KOPT-K1 (cell line): ENCODE results near the gene COMMD1.
"Not testable (repeated sequence)": the region's sequence is repeated elsewhere in the genome, so short reads cannot be mapped to it uniquely, and the experiment has no call there.

Source experiments
- H3K27ac ChIP-seq: fragments of 200-600 bp; sonication (generic); 2 replicates; pipeline ENCODE4 v1.5.1; 2016; ENCODE audit warnings: antibody characterized with exemption, mild to moderate bottlenecking, low read depth, low read length; ENCODE audit not compliant: poor library complexity, severe bottlenecking
- H3K36me3 ChIP-seq: fragments of 200-600 bp; sonication (generic); 2 replicates; pipeline ENCODE4 v1.5.1; 2017; ENCODE audit warnings: antibody characterized with exemption, mild to moderate bottlenecking, low read length, moderate library complexity; ENCODE audit not compliant: insufficient read depth
- H3K9me3 ChIP-seq: fragments of 200-600 bp; sonication (generic); 2 replicates; pipeline ENCODE4 v1.5.1; 2017; ENCODE audit warnings: antibody characterized with exemption, low read length, mild to moderate bottlenecking; ENCODE audit not compliant: insufficient read depth, poor library complexity, severe bottlenecking

Gene COMMD1

DNA sequence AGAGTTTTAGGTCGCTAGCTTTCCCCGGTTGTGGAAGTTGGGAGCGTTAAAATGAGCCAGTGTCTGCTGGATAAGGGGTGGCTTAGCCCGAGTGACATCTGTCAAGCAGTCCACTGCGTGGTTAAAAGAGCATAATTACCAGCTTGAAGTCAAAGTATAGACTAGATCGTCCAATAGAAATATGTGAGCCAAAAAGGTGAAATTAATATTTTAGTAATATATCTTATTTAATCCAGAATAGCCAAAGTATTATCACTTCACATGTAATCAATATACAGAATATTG, 654 bp downstream of the COMMD1 start:
- H3K36me3 ChIP-seq, result no peaks in the 10 kb centered on the region
- H3K27ac ChIP-seq, result peak overlapping the region; percentile 57
- H3K9me3 ChIP-seq, result no peaks in the 10 kb centered on the region

DNA sequence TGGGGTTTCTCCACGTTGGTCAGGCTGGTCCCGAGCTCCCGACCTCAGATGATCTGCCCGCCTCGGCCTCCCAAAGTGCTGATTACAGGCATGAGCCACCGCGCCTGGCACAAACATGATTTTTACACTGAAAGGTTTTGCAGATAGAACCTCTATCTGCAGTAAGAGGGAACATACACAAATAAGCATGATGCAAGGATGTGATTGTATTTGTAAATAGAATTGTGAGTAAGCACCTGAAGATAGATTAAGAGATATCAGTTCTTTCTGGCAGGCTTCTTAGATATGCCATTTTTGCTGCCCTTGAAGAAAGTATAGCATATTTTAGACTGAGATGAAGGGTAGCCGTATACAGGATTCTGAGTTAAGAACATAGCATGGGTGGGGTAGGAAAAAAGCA, 3.6 kb downstream of the COMMD1 start:
- no peak overlapping the region for H3K27ac ChIP-seq
- H3K9me3 ChIP-seq, result no peaks in the 10 kb centered on the region
- no peaks in the 10 kb centered on the region for H3K36me3 ChIP-seq

DNA sequence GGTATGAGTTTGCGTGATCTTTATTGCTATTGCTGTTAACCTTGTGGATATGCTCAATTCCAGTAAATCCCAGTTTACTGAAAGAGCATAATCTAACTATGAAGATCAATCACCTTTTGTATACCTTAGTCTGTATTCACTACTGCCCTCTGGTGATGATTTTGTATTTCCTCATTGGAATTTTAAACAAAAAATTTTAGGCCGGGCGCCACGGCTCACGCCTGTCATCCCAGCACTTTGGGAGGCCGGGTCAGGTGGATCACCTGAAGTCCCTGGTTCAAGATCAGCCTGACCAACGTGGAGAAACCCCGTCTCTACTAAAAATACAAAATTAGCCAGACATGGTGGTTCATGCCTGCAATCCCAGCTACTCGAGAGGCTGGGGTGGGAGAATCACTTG, 5.1 kb downstream of the COMMD1 start:
- H3K9me3 ChIP-seq, result no peaks in the 10 kb centered on the region

DNA sequence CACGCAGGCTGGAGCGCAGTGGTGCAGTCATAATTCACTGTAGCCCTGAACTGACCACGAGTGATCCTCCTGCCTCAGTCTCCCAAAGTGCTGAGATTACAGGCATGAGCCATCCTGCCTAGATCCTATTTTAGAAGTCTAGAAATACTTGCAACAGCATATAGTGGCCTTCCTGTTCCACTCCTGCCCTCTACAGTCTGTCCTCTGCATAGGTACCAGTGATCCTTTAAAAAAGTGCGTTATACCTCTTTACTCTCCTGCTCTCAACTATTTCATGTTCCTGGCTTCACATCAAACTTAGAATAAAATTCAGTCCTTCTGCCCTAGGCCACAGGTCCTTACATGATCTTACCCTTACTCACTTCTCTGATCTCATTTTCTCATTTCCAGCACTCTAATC, 6.0 kb downstream of the COMMD1 start:
- H3K27ac ChIP-seq, result no peak overlapping the region
- H3K9me3 ChIP-seq, result no peaks in the 10 kb centered on the region
- H3K36me3 ChIP-seq, result no peaks in the 10 kb centered on the region

More for the DNA sequence above, 5.1 kb downstream of the COMMD1 start:
- H3K27ac ChIP-seq, result no peak overlapping the region
- no peaks in the 10 kb centered on the region for H3K36me3 ChIP-seq

DNA sequence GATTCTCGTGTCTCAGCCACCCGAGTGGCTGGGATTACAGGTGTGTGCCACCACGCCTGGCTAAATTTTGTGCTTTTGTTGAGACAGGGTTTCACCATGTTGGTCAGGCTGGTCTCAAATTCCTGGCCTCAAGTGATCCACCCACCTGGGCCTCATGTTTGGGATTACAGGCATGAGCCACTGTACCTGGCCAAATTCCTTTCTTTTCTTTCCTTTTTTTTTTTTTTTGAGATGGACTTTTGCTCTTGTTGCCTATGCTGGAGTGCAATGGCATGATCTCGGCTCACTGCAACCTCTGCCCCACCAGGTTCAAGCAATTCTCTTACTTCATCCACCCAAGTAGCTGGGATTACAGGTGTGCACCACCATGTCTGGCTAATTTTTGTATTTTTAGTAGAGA, 9.3 kb downstream of the COMMD1 start:
- H3K9me3 ChIP-seq, H3K27ac ChIP-seq: not testable (repeated sequence)

DNA sequence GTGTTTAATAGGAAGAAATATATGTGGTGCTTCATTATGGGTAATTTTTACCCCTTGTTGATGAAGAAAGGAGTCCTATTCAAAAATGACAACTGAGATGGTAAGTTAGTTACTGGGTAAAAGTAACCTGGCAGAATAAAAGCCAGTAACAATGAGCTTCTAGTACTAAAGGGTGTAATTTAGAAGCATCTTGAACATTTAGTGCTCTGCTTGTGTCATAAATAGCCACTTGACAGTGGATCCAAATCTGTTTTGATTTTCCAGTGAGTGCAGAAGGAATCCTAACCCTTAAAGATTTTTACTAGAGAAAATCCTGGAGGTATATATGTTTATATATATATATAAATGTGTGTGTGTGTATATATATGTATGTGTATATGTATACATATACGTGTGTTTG, 15.1 kb downstream of the COMMD1 start:
- no peaks in the 10 kb centered on the region; the same call in 1 of the 2 replicates for H3K36me3 ChIP-seq
- no peak overlapping the region for H3K27ac ChIP-seq
- H3K9me3 ChIP-seq, result no peaks in the 10 kb centered on the region

More for the DNA sequence above, 9.3 kb downstream of the COMMD1 start:
- not testable (repeated sequence) for H3K36me3 ChIP-seq

DNA sequence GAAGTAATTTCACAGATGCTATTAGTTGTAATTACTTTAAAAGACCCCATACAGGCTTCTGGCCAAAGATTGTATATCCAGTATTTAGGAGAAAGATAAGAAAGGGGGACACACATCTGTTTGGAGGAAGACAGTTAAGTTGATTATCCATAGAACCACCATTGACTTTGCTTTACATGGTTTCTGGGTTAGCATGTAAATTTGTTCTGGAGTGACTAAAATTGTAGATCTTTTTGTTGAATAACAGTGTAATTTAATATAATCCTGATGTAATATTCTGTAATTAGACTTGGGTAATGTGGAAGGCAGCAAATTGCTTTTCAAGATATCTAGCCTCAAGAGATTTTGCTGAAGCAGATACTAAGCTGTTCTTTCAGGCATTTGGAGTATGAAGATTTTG, 17.2 kb downstream of the COMMD1 start:
- Histone ChIP-seq H3K27ac (no peak overlapping the region), H3K36me3 (no peaks in the 10 kb centered on the region; the same call in 1 of the 2 replicates), H3K9me3 (no peaks in the 10 kb centered on the region)

DNA sequence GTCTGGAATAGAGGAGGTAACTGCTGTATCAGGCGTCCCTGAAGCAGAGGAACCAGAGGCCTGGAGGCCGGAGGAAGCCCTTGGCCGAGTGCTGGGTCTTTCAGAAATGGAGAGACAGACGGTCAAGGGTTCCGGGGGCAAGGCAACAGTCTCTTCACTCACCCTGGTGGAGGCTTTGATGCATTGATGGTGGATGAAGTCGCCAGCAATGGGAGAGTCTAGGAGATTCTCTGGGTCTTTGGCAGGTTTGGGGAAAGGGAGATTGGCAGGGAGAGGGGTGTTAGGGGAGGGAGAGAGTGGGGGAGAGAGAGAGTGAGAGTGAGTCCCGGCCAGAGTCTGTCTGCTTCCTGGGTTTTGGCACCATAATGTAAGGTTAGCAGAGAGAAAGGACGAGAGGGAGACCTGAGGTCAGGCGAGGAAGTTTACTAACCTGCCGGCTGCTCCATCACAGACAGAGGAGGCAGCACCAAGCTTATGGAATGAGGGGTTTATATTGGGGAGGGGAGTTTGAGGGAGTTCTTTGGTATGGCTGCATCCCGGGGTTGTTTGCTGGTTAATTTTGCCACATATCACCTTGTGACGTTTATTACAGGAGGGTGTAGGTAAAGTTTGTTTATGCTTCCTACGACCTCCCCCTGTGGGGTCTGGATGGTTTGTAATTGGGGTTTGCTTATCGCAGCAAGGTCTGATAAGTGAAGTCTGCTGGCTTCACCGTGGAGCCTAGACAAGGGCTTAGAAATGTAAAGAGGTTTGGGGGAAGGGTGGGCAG, 19.6 kb downstream of the COMMD1 start:
- Histone ChIP-seq H3K9me3 (no peaks in the 10 kb centered on the region), H3K27ac (no peak overlapping the region)

DNA sequence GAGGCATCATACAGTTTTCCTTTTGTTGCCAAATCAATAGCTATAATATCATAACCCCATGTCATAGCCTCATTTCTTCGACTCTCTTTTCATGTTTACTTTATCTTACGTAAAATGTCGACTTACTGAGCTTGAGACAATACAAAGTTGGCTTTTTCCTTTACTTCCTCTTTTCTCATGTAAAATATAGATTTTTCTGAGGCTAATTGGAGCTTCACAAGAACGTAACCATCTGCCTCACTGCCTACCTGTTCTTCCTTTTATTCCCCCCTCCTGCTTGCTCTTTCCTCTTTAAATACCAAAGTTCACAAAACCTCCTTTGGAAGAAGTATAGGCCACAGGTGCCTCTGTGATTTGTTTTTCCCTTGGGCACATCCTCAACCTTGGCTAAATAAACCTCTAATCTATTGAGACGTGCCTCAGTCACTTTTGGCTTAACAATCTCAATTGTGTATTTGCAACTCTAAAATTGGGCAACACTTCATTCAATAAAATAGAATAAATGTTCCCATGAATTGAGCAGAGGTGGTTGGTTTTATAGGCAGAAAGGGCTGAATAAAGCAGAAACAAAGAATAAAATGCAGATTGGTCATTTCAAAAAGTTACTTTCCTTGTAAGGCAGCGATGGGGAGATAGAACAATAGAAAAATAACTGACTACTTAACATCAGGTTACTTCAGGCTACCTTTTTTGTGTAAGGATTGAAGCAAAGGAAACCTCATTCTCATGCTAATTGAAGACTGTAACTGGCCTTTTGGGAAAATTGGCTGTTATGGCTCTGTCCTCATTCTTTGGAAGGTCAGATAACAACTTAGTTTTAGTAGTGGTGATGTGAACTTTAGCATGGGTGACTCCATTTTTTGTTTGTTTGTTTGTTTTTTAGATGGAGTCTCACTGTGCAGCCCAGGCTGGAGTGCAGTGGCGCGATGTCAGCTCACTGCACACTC, 21.3 kb downstream of the COMMD1 start:
- no peaks in the 10 kb centered on the region for H3K36me3 ChIP-seq
- no peaks in the 10 kb centered on the region for H3K9me3 ChIP-seq
- H3K27ac ChIP-seq, result no peak overlapping the region

More for the DNA sequence above, 19.6 kb downstream of the COMMD1 start:
- H3K36me3 ChIP-seq, result no peaks in the 10 kb centered on the region; the same call in 1 of the 2 replicates

DNA sequence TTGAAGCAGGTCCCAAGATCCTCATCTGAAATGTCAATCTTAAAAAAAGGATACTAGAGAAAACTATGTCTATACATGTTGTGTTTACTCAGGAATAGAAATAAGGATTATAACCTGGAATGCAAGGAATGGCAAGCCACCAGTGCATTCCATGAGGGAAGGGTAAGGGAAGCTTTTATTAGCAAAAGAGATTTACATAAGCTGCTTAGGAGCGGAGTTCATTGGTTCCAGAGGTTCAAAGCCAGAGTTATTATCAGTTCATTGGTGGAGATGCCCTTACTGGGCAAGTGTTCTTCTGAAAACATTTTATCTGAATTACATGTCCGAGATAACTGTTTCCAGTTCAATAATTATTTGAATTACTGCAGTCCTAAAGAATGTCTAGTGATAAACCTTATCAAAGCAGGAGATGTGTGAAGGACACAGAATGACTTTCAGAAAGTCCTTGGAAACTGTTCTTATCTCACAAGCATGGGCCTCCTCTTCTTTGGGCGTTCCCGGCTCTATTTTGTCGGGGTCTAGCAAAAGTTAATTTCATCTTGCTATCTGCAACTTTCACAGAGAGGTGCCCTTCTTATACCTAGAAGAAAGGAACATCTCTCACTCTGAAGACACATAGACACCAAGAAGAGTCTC, 23.5 kb downstream of the COMMD1 start:
- no peak overlapping the region for H3K27ac ChIP-seq

DNA sequence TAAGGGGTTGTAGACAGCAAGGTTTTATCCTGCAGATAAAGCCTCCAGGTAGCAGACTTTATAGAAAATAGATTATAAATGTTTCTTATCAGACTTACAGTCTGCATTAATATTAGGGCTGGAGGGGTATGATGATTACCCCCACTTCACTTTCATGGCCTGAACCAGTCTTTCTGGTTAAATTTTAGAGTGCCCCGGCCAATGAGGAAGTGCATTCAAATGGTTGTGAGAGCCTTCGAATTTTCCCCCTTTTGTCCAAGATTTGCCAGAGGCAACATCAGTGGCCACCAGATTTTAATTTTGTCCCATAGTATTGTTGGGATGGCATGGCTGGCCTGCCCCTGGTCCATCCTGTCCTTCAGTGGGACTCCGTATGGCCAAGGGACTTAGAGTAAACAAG, 31.6 kb downstream of the COMMD1 start:
- no peaks in the 10 kb centered on the region for H3K9me3 ChIP-seq
- H3K36me3 ChIP-seq, result no peaks in the 10 kb centered on the region
- H3K27ac ChIP-seq, result no peak overlapping the region

More for the DNA sequence above, 23.5 kb downstream of the COMMD1 start:
- Histone ChIP-seq H3K36me3 (no peaks in the 10 kb centered on the region), H3K9me3 (no peaks in the 10 kb centered on the region)

DNA sequence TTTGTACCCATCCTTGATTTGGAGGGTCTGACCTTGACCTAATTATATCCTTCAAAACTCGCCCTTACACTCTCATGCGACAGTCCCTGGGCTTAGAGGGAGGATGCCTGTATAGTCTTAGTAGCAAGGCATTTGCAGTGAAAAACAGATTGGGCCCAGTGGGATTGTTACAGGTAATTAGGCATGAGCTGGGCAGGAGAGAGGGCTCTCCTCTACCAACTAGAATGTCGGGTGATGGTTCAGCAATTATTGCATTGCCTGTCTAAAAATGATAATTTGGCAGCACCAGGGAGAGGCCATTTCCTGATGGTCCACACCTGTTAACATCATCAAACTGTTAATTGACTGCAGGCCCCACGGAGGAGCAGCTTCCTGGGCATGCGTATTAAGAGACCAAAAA, 32.4 kb downstream of the COMMD1 start:
- Histone ChIP-seq H3K36me3 (no peaks in the 10 kb centered on the region), H3K27ac (no peak overlapping the region), H3K9me3 (no peaks in the 10 kb centered on the region)

DNA sequence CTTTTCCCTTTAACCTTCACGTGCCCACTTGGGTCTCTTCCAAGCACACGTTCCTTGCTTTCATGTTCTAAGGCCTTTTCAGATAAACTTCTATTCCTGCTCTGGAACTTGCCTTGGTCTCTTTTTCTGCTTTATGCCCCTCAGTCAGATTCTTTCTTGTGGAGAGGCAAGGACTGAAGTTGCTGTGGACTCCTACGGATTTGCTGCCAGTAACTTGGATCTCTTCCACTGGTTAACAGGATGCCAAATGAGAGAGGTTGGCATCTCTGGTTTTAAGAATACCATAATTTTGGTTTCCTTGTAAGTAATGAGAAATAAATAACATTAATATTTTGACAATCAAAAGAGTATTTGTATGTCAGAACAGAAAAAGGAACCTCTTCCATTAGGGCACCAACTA, 33.0 kb downstream of the COMMD1 start:
- Histone ChIP-seq H3K36me3 (no peaks in the 10 kb centered on the region), H3K9me3 (no peaks in the 10 kb centered on the region), H3K27ac (no peak overlapping the region)

DNA sequence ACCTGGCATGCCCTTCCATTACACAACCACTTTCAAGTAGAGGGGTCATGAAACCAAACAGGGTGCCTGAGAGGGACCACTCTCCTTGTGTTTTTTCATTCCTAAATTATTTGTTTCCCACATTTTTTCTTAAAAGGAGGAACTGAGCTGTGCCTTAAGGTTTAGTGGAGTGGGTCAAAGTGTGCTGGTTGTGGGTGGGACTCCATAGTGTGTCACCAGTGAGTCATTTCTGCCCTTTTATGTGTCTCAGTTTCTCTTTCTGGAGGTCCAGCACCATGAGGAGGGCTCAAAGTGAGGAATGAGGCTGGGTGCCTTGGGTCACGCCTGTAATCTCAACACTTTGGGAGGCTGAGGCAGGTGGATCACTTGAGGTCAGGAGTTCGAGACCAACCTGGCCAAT, 37.8 kb downstream of the COMMD1 start:
- Histone ChIP-seq H3K9me3 (no peaks in the 10 kb centered on the region), H3K27ac (no peak overlapping the region), H3K36me3 (no peaks in the 10 kb centered on the region)

DNA sequence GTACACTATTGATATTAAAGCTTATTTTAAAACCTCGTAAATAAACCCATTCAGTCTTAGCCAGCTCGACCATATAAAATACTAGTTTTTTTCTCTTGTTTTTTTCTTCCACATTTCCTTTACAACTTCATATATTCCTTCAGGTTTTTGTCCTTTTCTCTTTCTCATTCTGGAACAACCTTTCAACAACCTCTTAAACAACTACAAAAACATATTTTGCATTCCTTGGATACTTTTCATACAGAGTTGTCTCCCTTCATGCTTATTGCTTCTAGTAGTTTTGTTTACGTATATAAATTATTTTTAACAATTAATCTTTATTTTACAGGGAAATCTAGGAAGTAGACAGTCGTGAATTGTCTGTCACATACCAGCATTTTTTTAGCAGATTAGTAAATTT, 41.2 kb downstream of the COMMD1 start:
- Histone ChIP-seq H3K9me3 (peaks cover 4% of the 10 kb centered on the region), H3K27ac (no peak overlapping the region), H3K36me3 (no peaks in the 10 kb centered on the region)
